HepG2 (cell line): ENCODE results near the gene AS3MT. TPM values are rescaled to one million over a fixed set of nuclear protein-coding genes. Genes with fewer than 3 reads are reported as not detected.

ENCODE experiments used
- ETV6 ChIP-seq: sonication (generic); formaldehyde crosslinking; conservative IDR thresholded peaks from 2 replicates; pipeline ENCODE4 v1.4.0; 2020; ENCODE audit warnings: missing genetic modification reagents
- FOXC1 ChIP-seq: sonication (generic); formaldehyde crosslinking; IDR thresholded peaks from 2 replicates; pipeline ENCODE4 v1.8.0; 2022; ENCODE audit warnings: mild to moderate bottlenecking, missing genetic modification reagents, borderline replicate concordance
- ISL2 ChIP-seq: sonication (generic); formaldehyde crosslinking; IDR thresholded peaks from 2 replicates; pipeline ENCODE4 v1.5.0; 2020; ENCODE audit warnings: missing genetic modification reagents
- NFE2L1 ChIP-seq: sonication (generic); formaldehyde crosslinking; IDR thresholded peaks from 2 replicates; pipeline ENCODE4 v1.4.0; 2020; ENCODE audit warnings: missing genetic modification reagents, mild to moderate bottlenecking, borderline replicate concordance
- RBM39 ChIP-seq: fragments of 200-400 bp; formaldehyde crosslinking; IDR thresholded peaks from one replicate; pipeline ENCODE4 v1.6.1; 2018; ENCODE audit warnings: antibody characterized with exemption, mild to moderate bottlenecking, low read depth, low read length; ENCODE audit not compliant: poor library complexity, severe bottlenecking
- RFXANK ChIP-seq: IDR thresholded peaks from 2 replicates; pipeline ENCODE4 v1.6.1; 2016
- SKIL ChIP-seq: sonication (generic); formaldehyde crosslinking; IDR thresholded peaks from 2 replicates; pipeline ENCODE4 v1.8.0; 2022; ENCODE audit warnings: missing genetic modification reagents, mild to moderate bottlenecking, moderate library complexity, borderline replicate concordance
- TCF7 ChIP-seq: sonication (generic); IDR thresholded peaks from 2 replicates; pipeline ENCODE4 v1.6.1; 2016; ENCODE audit warnings: antibody characterized with exemption, low read depth
- WIZ ChIP-seq: sonication (generic); formaldehyde crosslinking; IDR thresholded peaks from 2 replicates; pipeline ENCODE4 v1.5.1; 2020; ENCODE audit warnings: mild to moderate bottlenecking, missing genetic modification reagents
- ZBTB1 ChIP-seq: sonication (generic); formaldehyde crosslinking; IDR thresholded peaks from 2 replicates; pipeline ENCODE4 v1.4.0; 2020; ENCODE audit warnings: missing genetic modification reagents, borderline replicate concordance
- ZFP36L1 ChIP-seq: sonication (generic); formaldehyde crosslinking; IDR thresholded peaks from 2 replicates; pipeline ENCODE4 v1.8.0; 2022; ENCODE audit warnings: mild to moderate bottlenecking, missing genetic modification reagents, moderate library complexity
- ZNF12 ChIP-seq: sonication (generic); formaldehyde crosslinking; IDR thresholded peaks from 2 replicates; pipeline ENCODE4 v1.5.0; 2020; ENCODE audit warnings: missing genetic modification reagents
- ZNF138 ChIP-seq: sonication (generic); formaldehyde crosslinking; IDR thresholded peaks from 2 replicates; pipeline ENCODE4 v1.5.0; 2020; ENCODE audit warnings: mild to moderate bottlenecking, low read depth, missing genetic modification reagents
- ZNF562 ChIP-seq: sonication (generic); formaldehyde crosslinking; IDR thresholded peaks from 2 replicates; pipeline ENCODE4 v1.8.0; 2022; ENCODE audit warnings: missing genetic modification reagents, borderline replicate concordance
- ZNF570 ChIP-seq: sonication (generic); formaldehyde crosslinking; IDR thresholded peaks from 2 replicates; pipeline ENCODE4 v1.4.0; 2020; ENCODE audit warnings: mild to moderate bottlenecking, missing genetic modification reagents, borderline replicate concordance
- ZNF850 ChIP-seq: sonication (generic); formaldehyde crosslinking; conservative IDR thresholded peaks from 2 replicates; pipeline ENCODE4 v1.9.0; 2021; ENCODE audit warnings: mild to moderate bottlenecking, missing genetic modification reagents
- ZNF883 ChIP-seq: sonication (generic); formaldehyde crosslinking; IDR thresholded peaks from 2 replicates; pipeline ENCODE4 v1.5.1; 2020; ENCODE audit warnings: mild to moderate bottlenecking, missing genetic modification reagents; ENCODE audit errors: not compliant biosample characterization
- polyA plus RNA-seq, 8 experiments: library from polyadenylated mRNA; depleted of rRNA in 3 of 8; stranded (reverse) in 7 of 8; unstranded in 1 of 8; fragments of >200 nt; fragmentation: Illumina TruSeq in 4 of 8; extraction: Trizol in 4 of 8; gene quantifications; 2 replicates each; pipeline versions ENCODE4 v1.2.1 to v1.2.3, GENCODE V29; 2011 to 2016; ENCODE audit warnings: low read depth in 4 of 8, missing spikeins in 1 of 8, mixed read lengths in 1 of 8; ENCODE audit not compliant: insufficient read depth in 1 of 8
- total RNA-seq, 5 experiments: library from RNA; depleted of rRNA; stranded (reverse); fragments of >200 nt; fragmentation: Illumina TruSeq; extraction: Trizol; gene quantifications; 2 replicates each; pipeline ENCODE4 v1.2.3, GENCODE V29; 2016; ENCODE audit warnings: low read depth in 1 of 5
- TF ChIP-seq, protein P1 (sequence below): sonication (generic); formaldehyde crosslinking; conservative IDR thresholded peaks from 2 replicates; pipeline ENCODE4 v1.4.0; 2020; ENCODE audit warnings: missing genetic modification reagents
- TF ChIP-seq, protein P2 (sequence below): sonication (generic); formaldehyde crosslinking; IDR thresholded peaks from 2 replicates; pipeline ENCODE4 v1.5.1; 2020; ENCODE audit warnings: mild to moderate bottlenecking, missing genetic modification reagents, borderline replicate concordance

AS3MT gene
- total and polyA plus RNA-seq, 2 of the 13 experiments (the other 11 are each of a cell fraction or from before 2014, with no cell fraction given), result 8.7 to 17.4 TPM

GRCh38 chr10:102917962-102918816, 48.9 kb downstream of the AS3MT start, which contains the start of gene CNNM2 (continued):
- TF ChIP-seq ZNF138 (CRISPR knock-in tag), result no peak; the same call in 1 of the 2 replicates
- no peak for TF ChIP-seq ZNF883 (CRISPR knock-in tag)
- TF ChIP-seq ZFP36L1, result 0 out of 2 replicates have a peak, but pooled peaks have one; percentile 59
- no peak for TF ChIP-seq ZNF570 (CRISPR knock-in tag)
- TF ChIP-seq TCF7, result no peak
- no peak; the same call in 1 of the 2 replicates for TF ChIP-seq FOXC1
- TF ChIP-seq ZNF850 (CRISPR knock-in tag), result no peak
- TF ChIP-seq ETV6 (CRISPR knock-in tag), result no peak; the same call in 1 of the 2 replicates
- peak; percentile 27; the same call in 1 of the 2 replicates for TF ChIP-seq ISL2 (CRISPR knock-in tag)
- no peak for TF ChIP-seq ZNF562 (CRISPR knock-in tag)
- peak; percentile 38 for TF ChIP-seq RBM39
- 0 out of 2 replicates have a peak, but pooled peaks have one; percentile 40 for TF ChIP-seq NFE2L1
- TF ChIP-seq SKIL, result no peak
- TF ChIP-seq ZBTB1 (CRISPR knock-in tag), result no peak
- TF ChIP-seq WIZ (CRISPR knock-in tag), result 0 out of 2 replicates have a peak, but pooled peaks have one; percentile 18
- TF ChIP-seq, protein P1, sequence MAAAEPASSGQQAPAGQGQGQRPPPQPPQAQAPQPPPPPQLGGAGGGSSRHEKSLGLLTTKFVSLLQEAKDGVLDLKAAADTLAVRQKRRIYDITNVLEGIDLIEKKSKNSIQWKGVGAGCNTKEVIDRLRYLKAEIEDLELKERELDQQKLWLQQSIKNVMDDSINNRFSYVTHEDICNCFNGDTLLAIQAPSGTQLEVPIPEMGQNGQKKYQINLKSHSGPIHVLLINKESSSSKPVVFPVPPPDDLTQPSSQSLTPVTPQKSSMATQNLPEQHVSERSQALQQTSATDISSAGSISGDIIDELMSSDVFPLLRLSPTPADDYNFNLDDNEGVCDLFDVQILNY (CRISPR knock-in tag), result 0 out of 2 replicates have a peak, but pooled peaks have one; percentile 19
- TF ChIP-seq, protein P2, sequence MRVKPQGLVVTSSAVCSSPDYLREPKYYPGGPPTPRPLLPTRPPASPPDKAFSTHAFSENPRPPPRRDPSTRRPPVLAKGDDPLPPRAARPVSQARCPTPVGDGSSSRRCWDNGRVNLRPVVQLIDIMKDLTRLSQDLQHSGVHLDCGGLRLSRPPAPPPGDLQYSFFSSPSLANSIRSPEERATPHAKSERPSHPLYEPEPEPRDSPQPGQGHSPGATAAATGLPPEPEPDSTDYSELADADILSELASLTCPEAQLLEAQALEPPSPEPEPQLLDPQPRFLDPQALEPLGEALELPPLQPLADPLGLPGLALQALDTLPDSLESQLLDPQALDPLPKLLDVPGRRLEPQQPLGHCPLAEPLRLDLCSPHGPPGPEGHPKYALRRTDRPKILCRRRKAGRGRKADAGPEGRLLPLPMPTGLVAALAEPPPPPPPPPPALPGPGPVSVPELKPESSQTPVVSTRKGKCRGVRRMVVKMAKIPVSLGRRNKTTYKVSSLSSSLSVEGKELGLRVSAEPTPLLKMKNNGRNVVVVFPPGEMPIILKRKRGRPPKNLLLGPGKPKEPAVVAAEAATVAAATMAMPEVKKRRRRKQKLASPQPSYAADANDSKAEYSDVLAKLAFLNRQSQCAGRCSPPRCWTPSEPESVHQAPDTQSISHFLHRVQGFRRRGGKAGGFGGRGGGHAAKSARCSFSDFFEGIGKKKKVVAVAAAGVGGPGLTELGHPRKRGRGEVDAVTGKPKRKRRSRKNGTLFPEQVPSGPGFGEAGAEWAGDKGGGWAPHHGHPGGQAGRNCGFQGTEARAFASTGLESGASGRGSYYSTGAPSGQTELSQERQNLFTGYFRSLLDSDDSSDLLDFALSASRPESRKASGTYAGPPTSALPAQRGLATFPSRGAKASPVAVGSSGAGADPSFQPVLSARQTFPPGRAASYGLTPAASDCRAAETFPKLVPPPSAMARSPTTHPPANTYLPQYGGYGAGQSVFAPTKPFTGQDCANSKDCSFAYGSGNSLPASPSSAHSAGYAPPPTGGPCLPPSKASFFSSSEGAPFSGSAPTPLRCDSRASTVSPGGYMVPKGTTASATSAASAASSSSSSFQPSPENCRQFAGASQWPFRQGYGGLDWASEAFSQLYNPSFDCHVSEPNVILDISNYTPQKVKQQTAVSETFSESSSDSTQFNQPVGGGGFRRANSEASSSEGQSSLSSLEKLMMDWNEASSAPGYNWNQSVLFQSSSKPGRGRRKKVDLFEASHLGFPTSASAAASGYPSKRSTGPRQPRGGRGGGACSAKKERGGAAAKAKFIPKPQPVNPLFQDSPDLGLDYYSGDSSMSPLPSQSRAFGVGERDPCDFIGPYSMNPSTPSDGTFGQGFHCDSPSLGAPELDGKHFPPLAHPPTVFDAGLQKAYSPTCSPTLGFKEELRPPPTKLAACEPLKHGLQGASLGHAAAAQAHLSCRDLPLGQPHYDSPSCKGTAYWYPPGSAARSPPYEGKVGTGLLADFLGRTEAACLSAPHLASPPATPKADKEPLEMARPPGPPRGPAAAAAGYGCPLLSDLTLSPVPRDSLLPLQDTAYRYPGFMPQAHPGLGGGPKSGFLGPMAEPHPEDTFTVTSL, result 0 out of 2 replicates have a peak, but pooled peaks have one; percentile 8
- no peak for TF ChIP-seq ZNF12
- no peak; the same call in 1 of the 2 replicates for TF ChIP-seq RFXANK (CRISPR knock-in tag)
